GM19324 (cell line): ENCODE data around the gene SPRR1B.
"Not testable (repeated sequence)": the region's sequence is repeated elsewhere in the genome, so short reads cannot be mapped to it uniquely, and the experiment has no call there.

Source experiments
- ATAC-seq: cut with Tn5 transposase; IDR thresholded peaks from one replicate; pipeline ENCODE4 v1.9.1; 2021; ENCODE audit warnings: mild to moderate bottlenecking, moderate library complexity; ENCODE audit not compliant: unreplicated experiment, low FRiP score

SPRR1B gene

DNA sequence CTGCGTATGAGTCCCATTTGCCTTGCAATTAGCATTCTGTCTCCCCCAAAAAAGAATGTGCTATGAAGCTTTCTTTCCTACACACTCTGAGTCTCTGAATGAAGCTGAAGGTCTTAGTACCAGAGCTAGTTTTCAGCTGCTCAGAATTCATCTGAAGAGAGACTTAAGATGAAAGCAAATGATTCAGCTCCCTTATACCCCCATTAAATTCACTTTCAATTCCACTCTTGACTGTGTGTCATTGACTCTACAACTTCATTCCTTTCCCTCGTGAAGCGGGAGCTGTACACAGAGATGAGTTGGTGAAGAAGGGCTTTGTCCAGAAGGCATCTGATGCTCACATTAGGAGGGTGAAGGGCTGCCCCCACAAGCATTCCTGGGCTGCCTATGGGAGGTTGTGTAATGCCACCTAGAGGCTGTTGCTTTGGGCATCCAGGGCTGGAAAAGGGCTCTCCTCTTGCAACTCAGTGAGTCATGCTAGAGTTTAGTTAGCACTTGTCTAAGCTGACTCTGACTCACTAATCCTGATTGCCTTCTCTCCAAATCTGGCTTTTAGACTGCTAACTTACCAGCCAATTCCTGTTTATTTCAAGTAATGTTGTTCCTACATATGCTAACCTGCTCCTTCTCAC is 1.8 kb downstream of the SPRR1B start:
- ATAC-seq = no peak

DNA sequence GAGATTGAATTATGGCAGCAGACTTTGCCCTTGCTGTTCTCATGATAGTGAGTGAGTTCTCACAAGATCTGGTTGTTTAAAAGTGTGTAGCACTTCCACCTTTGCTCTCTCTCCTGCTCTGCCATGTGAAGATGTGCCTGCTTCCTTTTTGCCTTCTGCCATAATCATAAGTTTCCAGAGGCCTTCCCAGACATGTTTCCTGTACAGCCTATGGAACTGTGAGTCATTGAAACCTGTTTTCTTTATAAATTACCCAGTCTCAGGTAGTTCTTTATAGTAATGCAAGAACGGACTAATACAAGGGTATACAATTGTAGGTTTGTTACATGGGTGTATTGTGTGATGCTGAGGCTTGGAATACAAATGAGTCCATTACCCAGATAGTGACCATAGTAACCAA is 4.2 kb downstream of the SPRR1B start:
- no peak for ATAC-seq

DNA sequence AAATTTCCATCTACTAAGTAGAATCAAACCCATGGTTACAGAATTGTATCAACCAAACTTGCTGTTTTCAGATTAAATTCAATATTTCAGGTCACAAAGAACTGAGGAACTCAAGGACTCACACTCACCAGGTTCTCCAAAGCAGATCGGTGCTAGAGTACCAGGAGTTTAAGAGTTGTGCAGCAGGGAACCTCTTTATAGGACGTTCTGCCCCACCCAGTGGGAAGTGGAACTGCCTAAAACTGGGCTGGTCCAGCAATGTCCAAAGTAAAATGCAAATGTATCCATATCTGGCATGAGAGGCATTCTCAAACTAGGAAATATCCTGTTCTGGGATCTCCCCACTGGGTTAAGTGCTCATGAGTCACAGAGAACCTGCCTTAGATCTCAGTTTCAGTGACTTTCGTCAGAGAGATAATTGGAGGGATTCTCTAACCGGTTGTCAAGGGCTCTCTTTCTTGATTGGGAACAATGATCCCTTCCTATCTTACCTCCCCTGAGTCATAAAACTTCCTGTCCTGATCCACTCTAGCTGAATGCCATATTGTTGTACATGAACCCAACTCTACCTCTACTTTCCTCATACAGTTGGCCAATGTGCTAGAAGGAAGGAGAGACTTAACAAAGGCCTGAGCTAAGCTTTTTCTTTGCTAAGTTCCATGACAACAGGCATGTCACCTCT is 10.1 kb downstream of the SPRR1B start, which contains the start of gene SPRR2D:
Gene SPRR2D (minus strand): TSS at position 171 of the 682 bp plus-strand sequence. CDS start 774 bp downstream, outside the sequence.
- no peak for ATAC-seq

DNA sequence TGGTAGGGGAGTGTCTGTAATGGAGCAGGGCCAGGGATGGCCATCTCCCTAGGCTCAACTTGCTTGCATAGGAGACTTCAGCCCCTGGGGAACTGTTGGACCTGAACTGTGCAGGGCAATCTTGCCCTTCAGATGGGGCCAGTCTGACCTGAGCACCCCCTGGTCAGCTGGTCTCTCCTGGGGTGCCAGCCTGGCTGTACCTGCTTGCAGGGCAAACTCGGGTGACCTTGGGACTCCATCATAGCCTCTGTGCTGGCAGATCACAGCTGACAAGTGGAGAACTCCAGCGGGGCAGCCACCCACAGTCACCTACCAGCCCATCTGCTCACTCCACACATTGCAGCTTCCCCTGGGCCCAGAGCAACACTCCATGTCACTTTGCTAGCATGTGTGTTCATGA is 18.2 kb downstream of the SPRR1B start:
- no peak for ATAC-seq

DNA sequence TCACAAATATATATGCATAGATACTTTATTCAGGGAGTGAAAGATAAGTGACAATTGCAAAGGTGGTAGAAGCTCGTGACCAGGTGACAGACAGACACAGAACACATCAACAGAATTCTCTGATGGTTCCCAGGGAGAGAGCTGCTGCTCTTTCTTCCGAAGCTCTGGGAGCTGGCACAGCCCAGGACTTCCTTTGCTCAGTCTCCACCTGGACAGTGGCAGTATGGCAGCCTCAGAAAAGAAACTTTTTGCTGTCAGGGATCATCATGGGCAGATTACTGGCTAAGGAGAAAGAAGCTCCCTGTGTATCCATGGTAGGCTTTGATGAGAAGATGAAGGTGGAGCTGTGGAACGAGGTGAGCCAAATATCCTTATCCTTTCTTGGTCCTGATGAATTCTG is 25.1 kb downstream of the SPRR1B start:
- not testable (repeated sequence) for ATAC-seq

DNA sequence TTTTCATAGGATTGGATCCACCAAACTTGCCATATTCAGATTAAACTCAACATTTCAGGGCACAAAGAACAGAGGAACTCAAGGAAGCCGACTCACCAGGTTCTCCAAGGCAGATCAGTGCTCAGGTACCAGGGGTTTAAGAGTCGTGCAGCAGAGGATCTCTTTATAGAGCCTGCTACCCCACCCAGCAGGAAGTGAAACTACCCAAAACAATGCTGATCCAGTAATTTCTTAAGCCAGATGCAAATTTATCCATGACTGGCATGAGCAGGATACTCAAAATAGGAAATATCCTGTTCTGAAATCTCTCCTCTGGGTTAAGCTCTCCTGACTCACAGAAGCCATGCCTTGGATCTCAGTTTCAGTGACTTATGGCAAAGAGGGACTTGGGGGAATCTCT is 26.4 kb downstream of the SPRR1B start, which contains the start of gene SPRR2A:
Gene SPRR2A (minus strand): TSS at position 138 of the 400 bp plus-strand sequence. CDS start 777 bp downstream, outside the sequence.
- no peak for ATAC-seq

DNA sequence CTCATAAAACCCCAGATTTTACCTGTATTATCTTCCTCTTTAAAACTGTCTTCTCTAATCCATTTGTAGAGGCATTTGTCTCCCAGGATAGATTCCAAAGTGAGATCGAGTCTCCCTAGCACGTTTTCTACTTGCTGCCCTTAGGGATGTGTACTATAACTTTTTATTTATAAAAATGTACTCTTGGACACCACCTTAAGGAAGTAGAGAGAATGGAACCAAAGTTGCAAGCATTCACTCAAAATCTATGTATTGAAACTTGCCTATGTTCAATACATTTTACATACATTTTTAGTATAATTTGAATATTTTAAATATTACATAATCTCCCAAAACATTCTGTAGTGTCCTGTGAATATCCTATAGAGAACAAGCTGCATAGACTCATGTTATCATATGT is 27.2 kb downstream of the SPRR1B start:
- no peak for ATAC-seq

DNA sequence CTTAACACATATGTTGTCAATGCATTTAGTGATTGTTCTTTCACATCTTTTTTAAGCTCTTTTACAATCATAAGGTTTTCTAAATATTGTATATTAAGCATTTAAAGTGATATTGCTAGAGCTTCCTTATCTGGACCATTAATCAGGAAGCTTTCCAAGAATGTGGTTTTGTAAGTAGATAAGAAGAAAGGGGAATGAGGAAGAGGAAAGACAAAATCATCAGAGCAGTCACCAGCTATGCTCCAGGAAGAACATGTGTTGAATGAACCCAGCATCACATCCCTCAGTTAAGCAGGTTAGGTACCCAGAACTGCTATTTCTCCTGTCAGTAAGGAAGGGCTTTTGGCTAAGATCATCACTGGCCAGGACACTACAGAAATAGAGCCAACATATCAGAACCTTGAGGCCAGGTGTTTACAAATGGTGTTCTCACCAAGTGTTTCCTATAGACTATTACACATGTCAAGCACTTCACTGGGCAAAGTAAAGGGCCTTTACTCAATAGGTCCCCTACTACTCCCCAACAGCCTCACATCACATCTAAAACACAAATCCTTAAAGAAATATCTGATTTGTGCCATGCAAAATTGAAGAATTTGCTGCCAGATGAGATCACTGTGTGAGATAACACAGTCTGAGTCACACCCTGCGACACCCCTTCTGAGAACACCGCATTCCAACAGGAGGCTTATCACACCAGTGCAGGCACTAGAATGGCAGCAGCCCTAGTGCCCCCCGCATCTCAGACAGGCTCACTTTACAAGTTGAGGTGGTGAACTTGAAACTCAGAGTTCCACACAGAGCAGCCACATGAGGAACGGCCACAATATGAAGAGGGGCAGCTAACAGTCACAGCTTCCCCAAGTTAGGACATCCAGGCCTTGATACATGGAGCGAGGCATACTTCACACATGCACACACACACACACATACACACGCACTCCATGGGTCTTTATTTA is 28.1 kb downstream of the SPRR1B start:
- no peak for ATAC-seq

DNA sequence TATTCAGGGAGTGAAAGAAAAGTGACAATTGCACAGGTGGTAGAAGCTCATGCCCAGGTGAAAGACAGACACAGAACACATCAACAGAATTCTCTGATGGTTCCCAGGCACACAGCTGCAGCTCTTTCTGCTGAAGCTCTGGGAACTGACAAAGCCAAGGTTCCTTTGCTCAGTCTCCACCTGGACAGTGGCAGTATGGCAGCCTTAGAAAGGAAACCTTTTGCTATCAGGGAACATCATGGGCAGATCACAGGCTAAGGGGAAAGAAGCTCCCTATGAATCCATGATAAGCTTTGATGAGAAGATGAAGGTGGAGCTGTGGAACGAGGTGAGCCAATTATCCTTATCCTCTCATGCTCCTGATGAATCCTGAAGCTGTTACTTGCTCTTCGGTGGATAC is 39.2 kb downstream of the SPRR1B start:
- ATAC-seq = no peak

DNA sequence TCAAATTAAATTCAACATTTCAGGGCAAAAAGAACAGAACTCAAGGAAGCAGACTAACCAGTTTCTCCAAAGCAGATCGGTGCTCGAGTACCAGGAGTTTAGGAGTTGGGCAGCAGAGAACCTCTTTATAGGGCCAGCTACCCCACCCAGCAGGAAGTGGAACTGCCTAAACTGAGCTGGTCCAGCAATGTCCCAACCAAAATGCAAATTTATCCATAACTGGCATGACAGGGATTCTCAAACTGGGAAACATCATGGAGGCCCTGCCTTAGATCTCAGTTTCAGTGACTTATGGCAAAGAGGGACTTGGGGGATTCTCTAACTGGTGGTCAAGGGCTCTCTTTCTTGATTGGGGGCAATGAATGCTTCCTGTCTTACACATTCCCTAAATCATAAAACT is 40.5 kb downstream of the SPRR1B start, which contains the start of gene SPRR2B:
Gene SPRR2B (minus strand): TSS at position 101 of the 400 bp plus-strand sequence. CDS start 772 bp downstream, outside the sequence.
- no peak for ATAC-seq

DNA sequence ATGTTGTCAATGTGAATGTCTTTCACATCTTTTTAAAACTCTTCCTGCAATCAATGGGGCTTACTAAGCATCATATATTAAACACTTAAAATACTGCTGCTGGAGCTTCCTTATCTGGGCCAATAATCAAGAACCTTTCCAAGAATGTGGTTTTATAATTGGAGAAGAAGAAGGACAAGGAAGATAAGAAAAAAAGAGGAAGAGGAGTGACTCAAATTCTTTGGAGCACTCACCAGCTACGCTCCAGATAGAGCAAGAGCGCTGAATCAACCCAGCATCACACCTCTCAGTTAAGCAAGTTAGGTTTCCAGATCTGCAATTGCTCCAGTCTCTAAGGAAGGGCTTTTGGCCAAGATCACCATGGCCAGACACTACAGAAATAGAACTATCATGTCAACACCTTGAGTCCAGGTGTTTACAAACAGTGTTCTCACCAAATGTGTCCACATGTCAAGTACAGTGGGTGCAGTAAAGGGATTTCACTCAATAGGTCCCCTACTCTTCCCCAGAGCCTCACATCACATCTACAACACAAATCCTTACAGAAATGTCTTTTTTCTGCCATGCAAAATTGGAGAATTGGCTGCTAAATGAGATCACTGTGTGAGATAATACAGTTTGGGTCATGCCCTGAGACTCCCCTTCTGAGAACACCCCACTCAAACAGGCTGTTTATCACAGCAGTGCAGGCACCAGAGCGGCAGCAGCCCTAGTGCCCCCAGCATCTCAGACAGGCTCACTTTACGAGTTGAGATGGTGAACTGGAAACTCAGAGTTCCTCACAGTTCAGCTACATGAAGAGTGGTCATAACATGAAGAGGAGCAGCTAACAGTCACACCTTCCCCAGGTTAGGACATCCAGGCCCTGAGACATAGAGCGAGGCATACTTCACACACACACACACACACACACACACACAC is 42.1 kb downstream of the SPRR1B start:
- ATAC-seq = no peak

DNA sequence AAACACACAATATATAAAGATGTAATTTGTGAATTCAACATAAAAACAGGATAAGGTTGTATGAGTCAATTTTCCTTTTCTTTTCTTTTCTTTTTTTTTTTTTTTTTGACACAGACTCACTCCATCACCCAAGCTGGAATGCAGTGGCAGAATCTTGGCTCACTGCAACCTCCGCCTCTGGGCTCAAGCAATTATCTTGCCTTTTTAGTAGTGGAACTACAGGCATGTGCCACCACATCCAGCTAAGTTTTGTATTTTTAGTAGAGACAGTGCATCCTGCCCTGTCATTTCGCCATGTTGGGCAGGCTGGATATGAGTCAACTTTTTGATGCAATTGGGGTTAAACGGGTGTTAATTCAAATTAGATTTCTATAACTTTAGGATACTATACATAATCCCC is 50.7 kb downstream of the SPRR1B start:
- ATAC-seq = no peak
